Calu3 (cell line): ENCODE results near the gene CC2D1B. TPM values are rescaled to one million over a fixed set of nuclear protein-coding genes. Genes with fewer than 3 reads are reported as not detected.

ENCODE experiments used
- BruUV-seq: library from RNA; stranded (reverse); fragments of 400-500 nt; replicated peaks from 2 replicates; lab custom pipeline; 2021; lab: Mats Ljungman, UMichigan
- CTCF ChIA-PET: fragments of 300-600 bp; sonication (Branson Sonifier 250); formaldehyde crosslinking; loops from one replicate; lab custom pipeline; 2022; ENCODE audit warnings: antibody characterized with exemption; lab: Charles Lee
- DNase-seq: peaks from one replicate; pipeline ENCODE4 v3.0.0; 2022
- H3K27ac Mint-ChIP-seq: one replicate; pipeline ENCODE4 v1.8.0; 2022; ENCODE audit warnings: mixed read lengths; ENCODE audit not compliant: unreplicated experiment
- H3K27me3 Mint-ChIP-seq: one replicate; pipeline ENCODE4 v1.8.0; 2022; ENCODE audit warnings: mixed read lengths; ENCODE audit not compliant: unreplicated experiment
- H3K36me3 Mint-ChIP-seq: one replicate; pipeline ENCODE4 v1.8.0; 2022; ENCODE audit warnings: mild to moderate bottlenecking, moderate library complexity, mixed read lengths; ENCODE audit not compliant: insufficient read depth, unreplicated experiment
- H3K4me1 Mint-ChIP-seq: one replicate; pipeline ENCODE4 v1.8.0; 2022; ENCODE audit warnings: mild to moderate bottlenecking, low read depth, mixed read lengths; ENCODE audit not compliant: unreplicated experiment
- H3K4me3 Mint-ChIP-seq: one replicate; pipeline ENCODE4 v1.8.0; 2022; ENCODE audit warnings: mild to moderate bottlenecking, low read depth, moderate library complexity, mixed read lengths; ENCODE audit not compliant: unreplicated experiment
- H3K9me3 Mint-ChIP-seq: one replicate; pipeline ENCODE4 v1.8.0; 2022; ENCODE audit warnings: low read depth, mixed read lengths; ENCODE audit not compliant: unreplicated experiment
- CTCF ChIP-seq: fragments of 200-600 bp; IDR thresholded peaks from one replicate; pipeline ENCODE4 v1.8.0; 2022; ENCODE audit warnings: antibody characterized with exemption; ENCODE audit not compliant: unreplicated experiment
- intact Hi-C: fragments of 100-400 bp; cut with micrococcal nuclease; formaldehyde crosslinking; loops from one replicate; pipeline ENCODE4 v1.10.0; 2022; ENCODE audit not compliant: unreplicated experiment
- total RNA-seq: library from RNA; stranded (reverse); gene quantifications from 2 replicates; pipeline ENCODE4 v1.2.3, GENCODE V29; 2022

The CC2D1B gene
- total RNA-seq, 1 experiment from 2014 or later: 42.6 TPM

- Mint-ChIP-seq H3K4me3 (peak overlapping the region; percentile 92), H3K9me3 (no peaks in the 10 kb centered on the region), H3K27ac (no peak overlapping the region), H3K27me3 (no peaks in the 10 kb centered on the region), H3K4me1 (peaks cover 37% of the 10 kb centered on the region), H3K36me3 (peaks cover 43% of the 10 kb centered on the region)
- no peak for DNase-seq
- intact Hi-C loops: no loop called here
- TF ChIP-seq CTCF: no peak
- no TSS peak for BruUV-seq
- CTCF ChIA-PET: interaction anchor here (0.6 kb wide), 1 partner anchor 272 kb away, joined by 3 read pairs; no protein-coding TSS in a partner anchor
These were observed 1.7 kb downstream of the CC2D1B start for GRCh38 chr1:52364235-52364839.

DNA sequence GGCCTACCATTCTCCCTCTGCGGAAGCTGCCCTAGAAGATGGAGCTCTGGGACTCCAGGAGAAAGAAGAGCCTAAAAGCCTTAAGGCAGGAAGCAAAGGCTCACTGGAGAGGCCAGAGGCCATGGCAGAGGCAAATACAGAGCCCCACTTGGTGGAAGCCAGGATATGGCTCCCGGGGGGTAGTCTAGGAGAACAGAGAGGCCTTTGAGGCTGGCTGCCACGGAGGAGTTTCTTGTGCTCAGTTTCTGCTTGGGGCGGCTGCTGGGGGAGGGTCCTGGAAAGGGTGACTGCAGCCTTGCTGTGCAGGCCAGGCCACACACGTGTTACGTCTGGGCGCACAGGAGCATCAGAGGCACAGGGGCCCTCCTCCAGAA is 5.4 kb downstream of the CC2D1B start:
- Mint-ChIP-seq H3K4me1 (peaks cover 12% of the 10 kb centered on the region), H3K36me3 (peaks cover 44% of the 10 kb centered on the region), H3K27ac (no peak overlapping the region), H3K27me3 (no peaks in the 10 kb centered on the region), H3K9me3 (no peaks in the 10 kb centered on the region), H3K4me3 (no peak overlapping the region)
- BruUV-seq: no TSS peak
- CTCF ChIA-PET: no interaction called here
- TF ChIP-seq CTCF: no peak
- intact Hi-C loops: no loop called here
- no peak for DNase-seq

DNA sequence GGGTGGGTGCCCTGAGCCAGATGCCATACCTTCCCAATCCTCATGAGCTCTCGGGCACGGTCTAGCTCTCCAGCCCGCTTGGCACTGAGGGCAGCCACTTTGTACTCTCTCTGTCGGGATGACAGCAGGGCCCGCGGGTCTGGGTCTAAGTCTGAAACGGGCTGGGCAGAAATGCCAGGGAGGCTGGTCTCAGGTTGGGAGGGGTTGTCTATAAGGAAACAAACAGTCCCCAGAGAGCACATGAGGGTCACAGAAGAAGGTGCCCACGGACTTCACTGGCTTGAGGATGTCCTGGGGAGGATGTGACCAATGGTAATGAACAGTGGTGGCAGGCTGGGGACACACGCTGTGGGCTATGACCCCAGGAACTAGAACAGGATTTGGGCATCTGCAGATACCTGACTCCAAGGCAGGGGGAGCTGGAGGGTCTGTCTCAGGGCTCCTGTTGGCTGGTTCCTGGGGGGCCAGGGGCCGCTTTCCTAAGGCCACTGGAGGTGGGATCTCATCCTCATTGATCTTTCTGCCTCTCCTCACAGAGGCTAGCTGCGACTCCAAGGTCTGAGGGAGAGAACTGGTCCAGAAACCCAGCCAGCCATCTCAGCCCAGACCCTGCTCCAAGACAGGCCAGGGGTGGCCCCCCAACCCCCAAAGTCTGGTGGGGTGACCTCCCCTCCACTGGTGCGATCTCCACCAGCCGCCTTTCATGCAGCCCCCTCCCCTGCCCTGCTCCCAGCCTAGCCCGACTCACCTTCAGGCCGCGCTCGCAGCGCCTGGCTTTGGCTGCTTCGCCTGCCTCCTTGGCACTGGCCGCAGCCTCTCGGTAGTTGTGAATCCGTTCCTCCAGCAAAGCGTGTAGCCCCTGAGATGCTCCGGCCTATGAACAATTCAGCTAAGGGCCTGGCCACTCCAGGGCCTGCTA is 6.1 kb downstream of the CC2D1B start:
- DNase-seq: no peak
- no peaks in the 10 kb centered on the region for H3K27me3 Mint-ChIP-seq
- H3K9me3 Mint-ChIP-seq: no peaks in the 10 kb centered on the region
- no TSS peak for BruUV-seq
- peaks cover 44% of the 10 kb centered on the region for H3K36me3 Mint-ChIP-seq
- H3K27ac Mint-ChIP-seq: no peak overlapping the region
- CTCF ChIA-PET: interaction anchor here (0.6 kb wide), 1 partner anchor 9 kb away, joined by 3 read pairs; no protein-coding TSS in a partner anchor
- H3K4me3 Mint-ChIP-seq: no peak overlapping the region
- intact Hi-C loops: no loop called here
- H3K4me1 Mint-ChIP-seq: peaks cover 7% of the 10 kb centered on the region
- no peak for TF ChIP-seq CTCF

GRCh38 chr1:52358851-52359497 is 7.0 kb downstream of the CC2D1B start:
- intact Hi-C loops: no loop called here
- no peak for DNase-seq
- Mint-ChIP-seq H3K9me3 (no peaks in the 10 kb centered on the region), H3K27me3 (no peaks in the 10 kb centered on the region), H3K36me3 (peaks cover 42% of the 10 kb centered on the region), H3K27ac (no peak overlapping the region), H3K4me3 (no peak overlapping the region), H3K4me1 (no peaks in the 10 kb centered on the region)
- no peak for TF ChIP-seq CTCF
- CTCF ChIA-PET: no interaction called here
- BruUV-seq: no TSS peak
